ENCODE results near the gene PLA2G4B. TPM values are rescaled to one million over a fixed set of nuclear protein-coding genes. Genes with fewer than 3 reads are reported as not detected.
"Not testable (repeated sequence)": the region's sequence is repeated elsewhere in the genome, so short reads cannot be mapped to it uniquely, and the experiment has no call there.

Gene PLA2G4B
- total RNA-seq, 1 experiment from 2014 or later, result 11.0 TPM

DNA sequence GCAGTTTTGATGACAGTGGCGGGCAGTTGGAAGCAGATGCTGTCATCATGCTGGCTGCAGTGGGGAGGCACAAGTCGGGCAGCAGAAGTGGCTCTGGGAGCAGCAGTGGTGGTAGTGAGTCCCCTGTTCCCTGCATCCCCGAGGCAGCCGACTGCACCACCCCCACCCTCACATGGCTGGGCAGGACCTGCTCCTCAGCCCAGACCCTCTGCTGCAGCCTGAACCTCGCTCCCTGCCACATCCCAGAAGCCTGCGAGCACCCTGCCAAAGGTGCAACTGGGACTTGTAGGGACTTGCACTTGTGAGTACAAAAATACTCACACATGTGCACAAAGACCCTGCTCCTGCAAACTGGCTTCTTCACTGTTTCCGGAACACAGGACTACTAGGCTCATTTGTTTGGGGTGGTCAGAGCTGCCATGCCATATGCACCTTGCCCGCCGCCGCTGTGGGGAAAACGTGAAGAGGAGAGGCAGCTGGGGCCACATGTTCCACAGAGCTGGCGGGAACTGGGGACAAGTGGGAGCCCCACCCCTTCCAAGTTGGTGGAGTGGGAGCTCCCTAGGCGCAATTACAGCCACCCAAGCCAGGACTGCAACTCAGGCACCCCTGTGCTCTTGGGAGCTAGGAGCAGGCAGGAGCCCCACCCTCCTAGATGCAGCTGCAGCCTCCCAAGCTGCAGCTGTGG lies 8.5 kb upstream of the PLA2G4B start:
- TF ChIP-seq, protein P1, sequence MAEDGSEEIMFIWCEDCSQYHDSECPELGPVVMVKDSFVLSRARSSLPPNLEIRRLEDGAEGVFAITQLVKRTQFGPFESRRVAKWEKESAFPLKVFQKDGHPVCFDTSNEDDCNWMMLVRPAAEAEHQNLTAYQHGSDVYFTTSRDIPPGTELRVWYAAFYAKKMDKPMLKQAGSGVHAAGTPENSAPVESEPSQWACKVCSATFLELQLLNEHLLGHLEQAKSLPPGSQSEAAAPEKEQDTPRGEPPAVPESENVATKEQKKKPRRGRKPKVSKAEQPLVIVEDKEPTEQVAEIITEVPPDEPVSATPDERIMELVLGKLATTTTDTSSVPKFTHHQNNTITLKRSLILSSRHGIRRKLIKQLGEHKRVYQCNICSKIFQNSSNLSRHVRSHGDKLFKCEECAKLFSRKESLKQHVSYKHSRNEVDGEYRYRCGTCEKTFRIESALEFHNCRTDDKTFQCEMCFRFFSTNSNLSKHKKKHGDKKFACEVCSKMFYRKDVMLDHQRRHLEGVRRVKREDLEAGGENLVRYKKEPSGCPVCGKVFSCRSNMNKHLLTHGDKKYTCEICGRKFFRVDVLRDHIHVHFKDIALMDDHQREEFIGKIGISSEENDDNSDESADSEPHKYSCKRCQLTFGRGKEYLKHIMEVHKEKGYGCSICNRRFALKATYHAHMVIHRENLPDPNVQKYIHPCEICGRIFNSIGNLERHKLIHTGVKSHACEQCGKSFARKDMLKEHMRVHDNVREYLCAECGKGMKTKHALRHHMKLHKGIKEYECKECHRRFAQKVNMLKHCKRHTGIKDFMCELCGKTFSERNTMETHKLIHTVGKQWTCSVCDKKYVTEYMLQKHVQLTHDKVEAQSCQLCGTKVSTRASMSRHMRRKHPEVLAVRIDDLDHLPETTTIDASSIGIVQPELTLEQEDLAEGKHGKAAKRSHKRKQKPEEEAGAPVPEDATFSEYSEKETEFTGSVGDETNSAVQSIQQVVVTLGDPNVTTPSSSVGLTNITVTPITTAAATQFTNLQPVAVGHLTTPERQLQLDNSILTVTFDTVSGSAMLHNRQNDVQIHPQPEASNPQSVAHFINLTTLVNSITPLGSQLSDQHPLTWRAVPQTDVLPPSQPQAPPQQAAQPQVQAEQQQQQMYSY (CRISPR knock-in tag; IDR thresholded peaks at IDR 0.05), result no peak
- TF ChIP-seq NFE2L1 (CRISPR knock-in tag; IDR thresholded peaks at IDR 0.05) (no peak), ZNF138 (CRISPR knock-in tag; conservative IDR thresholded peaks at IDR 0.05) (no peak), ZNF121 (CRISPR knock-in tag; IDR thresholded peaks at IDR 0.05) (no peak), SMAD4 (CRISPR knock-in tag; IDR thresholded peaks at IDR 0.05) (no peak), FOXP1 (CRISPR knock-in tag; IDR thresholded peaks at IDR 0.05; ENCODE audit: borderline replicate concordance) (no peak), FOXK1 (CRISPR knock-in tag; IDR thresholded peaks at IDR 0.05) (no peak), MXD4 (CRISPR knock-in tag; IDR thresholded peaks at IDR 0.05; ENCODE audit: borderline replicate concordance) (no peak), NR3C1 (CRISPR knock-in tag; conservative IDR thresholded peaks at IDR 0.05; ENCODE audit: low read depth) (no peak), ZNF317 (CRISPR knock-in tag; IDR thresholded peaks at IDR 0.05; ENCODE audit: borderline replicate concordance, low read depth) (no peak), JAZF1 (CRISPR knock-in tag; IDR thresholded peaks at IDR 0.05) (no peak), JUN (CRISPR knock-in tag; IDR thresholded peaks at IDR 0.05) (no peak)
- TF ChIP-seq, protein P2, sequence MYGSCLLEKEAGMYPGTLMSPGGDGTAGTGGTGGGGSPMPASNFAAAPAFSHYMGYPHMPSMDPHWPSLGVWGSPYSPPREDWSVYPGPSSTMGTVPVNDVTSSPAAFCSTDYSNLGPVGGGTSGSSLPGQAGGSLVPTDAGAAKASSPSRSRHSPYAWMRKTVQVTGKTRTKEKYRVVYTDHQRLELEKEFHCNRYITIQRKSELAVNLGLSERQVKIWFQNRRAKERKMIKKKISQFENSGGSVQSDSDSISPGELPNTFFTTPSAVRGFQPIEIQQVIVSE (CRISPR knock-in tag; IDR thresholded peaks at IDR 0.05; ENCODE audit: borderline replicate concordance), result no peak
- peaks cover 7% of the 10 kb centered on the region for H3K4me1 Mint-ChIP-seq
- ATAC-seq (no peak), DNase-seq (ENCODE audit: low spot score) (no peak)
- ChIA-PET POLR2A (no interaction called here), CTCF (interaction anchor here (0.8 kb wide), 1 partner anchor 75 kb away, joined by 3 read pairs; no protein-coding TSS in a partner anchor)
- H3K27ac Mint-ChIP-seq, result no peak overlapping the region
- H3K36me3 Mint-ChIP-seq, result peaks cover 2% of the 10 kb centered on the region; the same call in 1 of the 2 replicates
- H3K27me3 Mint-ChIP-seq (ENCODE audit: low read depth), result no peaks in the 10 kb centered on the region
- H3K9me3 Mint-ChIP-seq, result no peaks in the 10 kb centered on the region
- H3K4me3 Mint-ChIP-seq, result no peak overlapping the region

DNA sequence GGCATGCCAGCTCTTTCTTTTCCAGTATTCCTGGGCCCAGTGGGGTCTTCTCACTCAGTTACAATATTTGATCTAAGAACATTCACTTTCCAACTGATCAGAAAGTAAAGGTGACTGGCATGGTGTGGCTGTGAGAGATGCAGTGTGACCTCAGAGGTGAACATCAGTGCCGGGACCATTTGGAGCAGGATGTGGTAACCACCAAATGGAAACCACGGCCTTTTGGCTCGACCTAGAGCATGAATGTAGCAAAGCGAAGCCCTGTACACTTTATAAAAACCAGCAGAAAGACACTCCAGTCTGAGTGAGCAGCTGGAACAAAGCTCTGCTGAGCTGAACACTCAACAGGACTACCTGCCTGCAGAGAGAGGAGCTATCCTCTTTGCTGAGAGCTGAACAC lies 7.4 kb upstream of the PLA2G4B start:
- CTCF ChIA-PET, result interaction anchor here (0.6 to 1.5 kb wide), 4 partner anchors 11 to 73 kb away, joined by 3 to 8 read pairs (median 4); no protein-coding TSS in a partner anchor
- POLR2A ChIA-PET; H3K4me1 Mint-ChIP-seq; H3K27ac Mint-ChIP-seq; H3K27me3 Mint-ChIP-seq (ENCODE audit: low read depth); DNase-seq (ENCODE audit: low spot score); ATAC-seq; H3K9me3 Mint-ChIP-seq; H3K4me3 Mint-ChIP-seq; H3K36me3 Mint-ChIP-seq: not testable (repeated sequence)

DNA sequence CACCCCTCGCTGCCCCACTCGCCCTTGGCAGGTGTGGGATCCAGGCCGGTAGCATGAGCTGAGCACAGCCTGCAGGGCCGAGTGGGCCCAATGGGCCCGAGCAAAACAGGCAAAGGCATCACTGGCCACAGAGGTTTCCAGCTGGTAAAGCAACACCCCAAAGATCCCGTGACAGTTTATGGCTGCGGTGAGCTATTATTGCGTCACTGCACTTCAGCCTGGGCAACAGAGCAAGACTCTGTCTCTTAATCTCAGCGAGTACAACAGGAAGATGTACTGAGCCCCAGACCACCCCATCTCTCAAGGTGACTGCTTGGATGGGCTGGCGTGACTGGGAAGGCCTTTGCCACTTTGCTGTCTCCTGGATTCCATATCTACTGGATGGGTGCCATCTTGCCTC lies 6.4 kb upstream of the PLA2G4B start:
- TF ChIP-seq NR1H2 (CRISPR knock-in tag; IDR thresholded peaks at IDR 0.05) (no peak), ZNF121 (CRISPR knock-in tag; IDR thresholded peaks at IDR 0.05) (0 out of 2 replicates have a peak, but pooled peaks have one; percentile 19)

DNA sequence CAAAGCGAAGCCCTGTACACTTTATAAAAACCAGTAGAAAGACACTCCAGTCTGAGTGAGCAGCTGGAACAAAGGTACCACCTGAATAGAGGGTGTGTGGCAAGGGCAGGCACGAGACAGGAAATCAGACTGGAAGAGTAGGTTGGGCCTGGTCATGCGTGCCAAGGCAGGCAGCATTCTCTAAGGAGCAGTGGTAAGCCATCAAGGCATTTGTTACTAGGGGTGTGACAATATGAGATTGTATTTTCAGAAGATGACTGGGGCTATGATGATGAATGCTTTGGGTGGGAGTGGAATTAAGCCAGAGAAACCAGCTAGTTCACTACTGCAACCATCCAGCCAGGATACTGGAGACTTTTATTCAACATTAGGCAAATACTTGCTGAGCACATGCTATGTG lies 5.8 kb upstream of the PLA2G4B start:
- POLR2A ChIA-PET, result interaction anchor here (1.4 kb wide), 1 partner anchor 48 kb away, joined by 3 read pairs; no protein-coding TSS in a partner anchor
- TF ChIP-seq, protein P3, sequence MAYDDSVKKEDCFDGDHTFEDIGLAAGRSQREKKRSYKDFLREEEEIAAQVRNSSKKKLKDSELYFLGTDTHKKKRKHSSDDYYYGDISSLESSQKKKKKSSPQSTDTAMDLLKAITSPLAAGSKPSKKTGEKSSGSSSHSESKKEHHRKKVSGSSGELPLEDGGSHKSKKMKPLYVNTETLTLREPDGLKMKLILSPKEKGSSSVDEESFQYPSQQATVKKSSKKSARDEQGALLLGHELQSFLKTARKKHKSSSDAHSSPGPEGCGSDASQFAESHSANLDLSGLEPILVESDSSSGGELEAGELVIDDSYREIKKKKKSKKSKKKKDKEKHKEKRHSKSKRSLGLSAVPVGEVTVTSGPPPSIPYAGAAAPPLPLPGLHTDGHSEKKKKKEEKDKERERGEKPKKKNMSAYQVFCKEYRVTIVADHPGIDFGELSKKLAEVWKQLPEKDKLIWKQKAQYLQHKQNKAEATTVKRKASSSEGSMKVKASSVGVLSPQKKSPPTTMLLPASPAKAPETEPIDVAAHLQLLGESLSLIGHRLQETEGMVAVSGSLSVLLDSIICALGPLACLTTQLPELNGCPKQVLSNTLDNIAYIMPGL (CRISPR knock-in tag; IDR thresholded peaks at IDR 0.05), result no peak
- no peak for TF ChIP-seq GABPB1 (CRISPR knock-in tag; IDR thresholded peaks at IDR 0.05)
- TF ChIP-seq, protein P4, sequence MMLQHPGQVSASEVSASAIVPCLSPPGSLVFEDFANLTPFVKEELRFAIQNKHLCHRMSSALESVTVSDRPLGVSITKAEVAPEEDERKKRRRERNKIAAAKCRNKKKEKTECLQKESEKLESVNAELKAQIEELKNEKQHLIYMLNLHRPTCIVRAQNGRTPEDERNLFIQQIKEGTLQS (CRISPR knock-in tag; conservative IDR thresholded peaks at IDR 0.05), result no peak
- no peak for TF ChIP-seq ESRRA (CRISPR knock-in tag; IDR thresholded peaks at IDR 0.05; ENCODE audit: borderline replicate concordance)
- DNase-seq (ENCODE audit: low spot score), result no peak
- peaks cover 7% of the 10 kb centered on the region for H3K4me1 Mint-ChIP-seq
- CTCF ChIA-PET, result interaction anchor here (0.9 to 1.5 kb wide), 2 partner anchors 59 to 229 kb away, joined by 4 to 6 read pairs; partner anchors contain the start of gene MAPKBP1
- H3K27ac Mint-ChIP-seq, result no peak overlapping the region
- no peak overlapping the region for H3K4me3 Mint-ChIP-seq
- no peaks in the 10 kb centered on the region for H3K9me3 Mint-ChIP-seq
- no peaks in the 10 kb centered on the region for H3K27me3 Mint-ChIP-seq (ENCODE audit: low read depth)
- no peak for ATAC-seq
- H3K36me3 Mint-ChIP-seq, result peaks cover 7% of the 10 kb centered on the region; the same call in 1 of the 2 replicates

More for the DNA sequence above, 6.4 kb upstream of the PLA2G4B start:
- Mint-ChIP-seq H3K4me3 (no peak overlapping the region), H3K36me3 (peaks cover 5% of the 10 kb centered on the region; the same call in 1 of the 2 replicates), H3K27ac (no peak overlapping the region), H3K4me1 (peaks cover 7% of the 10 kb centered on the region), H3K27me3 (ENCODE audit: low read depth) (no peaks in the 10 kb centered on the region), H3K9me3 (no peaks in the 10 kb centered on the region)
- CTCF ChIA-PET, result interaction anchor here (1.3 to 1.5 kb wide), 3 partner anchors 12 to 229 kb away, joined by 3 to 8 read pairs (median 6); no protein-coding TSS in a partner anchor
- no peak for DNase-seq (ENCODE audit: low spot score)
- POLR2A ChIA-PET, result interaction anchor here (1.4 kb wide), 1 partner anchor 48 kb away, joined by 3 read pairs; no protein-coding TSS in a partner anchor
- no peak for ATAC-seq
